Pons (tissue), 1 donor: Measurements from ENCODE around the gene ROCK2.

Experiments
- DNase-seq: peaks from one replicate; pipeline ENCODE4 v3.0.0-alpha.2; 2016; ENCODE audit warnings: low spot score

The ROCK2 gene

GRCh38 chr2:11344342-11344955, at the start of gene ROCK2:
Gene ROCK2 (minus strand): TSS chr2:11344636. CDS start chr2:11344136, 500 bp downstream.
- peak; percentile 61 for DNase-seq

- DNase-seq = no peak
Observed at GRCh38 chr2:11393711-11394236, 49.3 kb upstream of the ROCK2 start.

GRCh38 chr2:11391942-11392266, 47.5 kb upstream of the ROCK2 start:
- no peak for DNase-seq

DNA sequence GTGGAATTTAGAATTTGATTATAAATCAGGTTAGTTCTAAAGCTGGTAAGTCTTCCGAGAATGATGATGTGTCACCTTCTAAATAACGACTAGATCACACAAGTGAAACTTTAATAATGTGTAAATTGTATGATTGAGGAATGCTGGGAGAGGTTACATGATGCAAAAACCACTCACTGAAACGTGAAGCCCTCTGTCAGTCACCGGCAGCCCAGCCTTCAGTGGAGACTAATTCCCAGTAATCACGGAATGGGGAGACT, 45.9 kb upstream of the ROCK2 start:
- no peak for DNase-seq

DNA sequence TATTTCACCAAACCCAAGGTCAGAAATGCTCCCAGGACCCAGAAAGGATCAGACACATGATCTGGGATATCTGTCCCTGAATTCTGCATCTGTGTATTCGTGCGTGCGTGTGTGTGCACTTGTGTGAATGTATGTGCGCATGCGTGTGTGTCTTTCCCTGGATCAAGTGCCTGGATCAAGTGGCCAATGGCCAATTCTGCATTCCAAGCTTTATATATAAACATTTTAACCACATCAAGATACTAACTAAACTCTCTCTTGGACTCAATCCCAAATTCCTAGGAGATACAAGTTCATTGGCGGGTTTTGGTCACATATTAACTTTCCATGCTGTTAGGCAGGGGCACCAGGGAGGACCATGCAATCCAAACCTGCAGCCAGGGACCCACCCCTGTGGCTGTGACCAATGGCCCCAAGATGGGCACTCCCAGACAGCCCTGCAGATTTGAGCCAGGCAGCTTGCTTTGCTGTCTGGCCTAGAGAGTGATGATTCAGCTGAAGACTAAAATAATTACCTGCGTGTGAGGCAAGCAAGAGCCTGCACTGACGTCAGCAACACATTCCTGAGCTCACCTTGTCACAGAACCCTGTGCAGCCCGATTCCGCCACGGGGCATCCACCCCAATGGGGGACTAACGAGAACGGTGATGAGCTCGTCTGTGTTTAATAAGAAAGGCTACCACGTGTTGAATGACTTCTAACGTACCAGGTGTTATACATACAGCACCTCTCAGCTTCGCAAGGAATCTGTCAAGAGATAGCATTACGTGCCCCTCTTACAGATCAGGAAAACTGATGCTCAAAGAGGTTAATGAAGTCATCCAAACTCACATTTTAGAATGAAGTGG, 45.3 kb upstream of the ROCK2 start:
- no peak for DNase-seq

- no peak for DNase-seq
Observed at GRCh38 chr2:11389052-11389420, 44.6 kb upstream of the ROCK2 start.

GRCh38 chr2:11388262-11389051, 44.0 kb upstream of the ROCK2 start:
- no peak for DNase-seq

DNA sequence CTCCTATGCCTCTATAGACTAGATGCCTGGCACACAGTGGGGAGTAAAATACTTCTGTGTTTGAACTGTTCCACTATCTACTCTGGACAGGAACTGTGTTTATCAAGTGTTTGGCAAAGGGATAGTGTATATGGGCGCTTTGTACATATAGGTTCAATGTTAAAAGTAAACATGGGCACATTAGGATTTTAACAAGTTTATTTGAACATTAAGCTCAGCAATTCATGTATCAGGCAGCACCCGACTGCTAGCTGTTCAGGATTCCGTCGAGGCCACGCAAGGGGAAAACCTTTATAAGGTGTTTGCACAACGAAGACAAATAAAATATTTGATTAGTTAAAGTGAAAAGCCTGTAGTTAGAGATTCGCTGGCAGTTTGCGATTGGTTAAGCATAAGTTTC, 43.4 kb upstream of the ROCK2 start:
- DNase-seq = no peak

GRCh38 chr2:11387100-11387390, 42.6 kb upstream of the ROCK2 start:
- DNase-seq = no peak

DNA sequence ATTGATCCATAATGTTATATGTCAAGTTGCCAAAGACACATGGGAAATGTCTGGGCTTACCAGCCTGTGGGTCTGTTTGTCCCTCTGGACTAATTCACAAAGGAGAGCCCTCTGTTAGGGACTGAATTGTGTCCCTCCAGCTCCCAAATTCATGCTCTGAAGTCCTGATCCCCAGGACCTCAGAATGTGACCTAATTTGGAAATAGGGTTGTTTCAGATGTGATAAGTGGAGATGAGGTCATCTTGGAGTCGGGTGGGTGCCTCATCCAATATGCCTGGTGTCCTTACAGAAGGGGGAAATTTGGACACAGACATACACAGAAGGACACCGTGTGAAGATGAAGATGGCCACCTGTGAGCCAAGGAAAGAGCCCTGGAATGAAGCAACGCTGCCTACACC, 41.4 kb upstream of the ROCK2 start:
- DNase-seq = no peak

DNA sequence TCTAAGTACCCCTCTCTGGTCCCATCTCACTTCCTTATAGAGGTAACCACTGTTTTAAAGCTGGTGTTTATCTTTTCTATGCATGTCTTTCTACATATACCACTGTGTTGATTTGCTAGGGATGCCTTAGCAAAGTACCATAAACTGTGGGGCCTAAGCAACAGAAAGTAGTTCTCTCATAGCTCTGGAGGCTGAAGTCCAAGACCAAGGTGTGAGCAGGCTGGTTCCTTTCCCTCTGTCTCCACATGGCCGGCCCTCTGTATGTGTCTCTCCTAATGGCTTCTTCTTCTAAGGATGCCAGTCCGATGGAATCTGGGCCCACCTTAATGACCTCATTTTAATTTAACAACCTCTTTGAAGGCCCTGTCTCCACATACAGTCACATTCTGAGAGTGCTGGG, 40.8 kb upstream of the ROCK2 start:
- DNase-seq = no peak

GRCh38 chr2:11379558-11379957, 35.1 kb upstream of the ROCK2 start:
- DNase-seq = no peak

- DNase-seq = no peak
Observed at GRCh38 chr2:11377928-11378545, 33.6 kb upstream of the ROCK2 start.

DNA sequence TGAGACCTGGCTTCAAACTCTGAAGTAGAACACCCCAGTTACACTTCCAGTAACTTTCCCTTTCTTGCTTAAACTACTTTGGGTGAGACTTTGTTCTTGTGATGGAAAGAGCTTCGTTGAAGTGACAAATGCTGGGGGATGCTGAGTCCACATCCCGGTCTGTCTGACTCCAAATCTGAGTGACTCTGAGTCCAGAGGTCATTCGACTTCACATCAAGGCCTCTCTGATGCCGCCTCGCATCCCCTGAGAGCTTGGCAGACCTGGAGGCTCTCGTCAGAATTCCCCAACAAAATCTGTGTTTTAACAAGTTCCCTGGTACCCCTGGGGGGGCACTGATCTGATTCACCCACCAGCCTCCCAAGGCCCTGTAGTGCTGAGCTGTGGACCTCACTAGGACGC, 31.6 kb upstream of the ROCK2 start:
- DNase-seq = no peak

- no peak for DNase-seq
Observed at GRCh38 chr2:11375689-11376027, 31.2 kb upstream of the ROCK2 start.

DNA sequence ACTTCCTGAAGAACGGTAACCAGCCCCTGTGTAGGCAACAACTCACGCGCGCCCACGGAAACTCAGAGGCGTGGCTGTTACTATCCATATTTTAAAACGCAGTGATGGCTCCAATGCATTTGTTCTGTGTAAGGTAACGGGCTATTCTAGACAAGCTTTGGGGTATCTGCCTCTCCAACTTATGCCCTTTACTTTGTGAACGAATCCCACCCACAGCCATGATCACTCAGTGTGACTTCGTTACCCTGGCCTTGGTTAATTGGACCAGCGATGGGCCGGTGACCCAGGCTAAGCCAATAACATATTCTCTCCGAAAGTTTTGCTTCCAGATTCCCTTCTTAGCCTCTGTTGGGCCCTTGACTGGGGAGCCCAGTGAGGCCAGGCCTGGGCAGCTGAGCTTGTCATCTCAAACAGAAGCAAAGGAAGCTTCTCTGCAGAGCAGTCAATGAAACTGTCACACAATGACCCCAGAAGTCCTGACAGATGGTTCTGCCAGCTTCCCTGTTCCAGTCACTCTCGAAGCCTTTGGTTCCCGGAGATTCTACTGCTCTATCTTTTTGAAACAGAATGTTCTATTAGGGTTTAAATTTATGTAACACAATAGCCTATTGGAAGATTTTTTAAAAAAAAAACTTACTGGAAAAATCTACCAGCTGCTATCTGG, 30.7 kb upstream of the ROCK2 start:
- DNase-seq = no peak

GRCh38 chr2:11373096-11373495, 28.7 kb upstream of the ROCK2 start:
- DNase-seq = no peak

GRCh38 chr2:11371092-11371937, 26.9 kb upstream of the ROCK2 start:
- DNase-seq = no peak

- no peak for DNase-seq
Observed at GRCh38 chr2:11370377-11371091, 26.1 kb upstream of the ROCK2 start.

- peak; percentile 48 for DNase-seq
Observed at GRCh38 chr2:11368059-11368572, 23.7 kb upstream of the ROCK2 start.
